ENCODE results near the gene FDX2. TPM values are rescaled to one million over a fixed set of nuclear protein-coding genes. Genes with fewer than 3 reads are reported as not detected.

Gene FDX2
- 13.9 to 37.4 TPM (median 32.8 TPM) in 5 replicates for total RNA-seq (2022; extraction: Qiagen RNA extraction; ENCODE audit: low read depth)

GRCh38 chr19:10315335-10316214 is at the start of gene FDX2:
Gene FDX2 (minus strand): TSS chr19:10316015. CDS start chr19:10315996, 19 bp downstream.

GRCh38 chr19:10339380-10339960 is 23.7 kb upstream of the FDX2 start, which contains the start of gene ICAM3:
Gene ICAM3 (minus strand): TSS chr19:10339624. CDS start chr19:10339614, 10 bp downstream.

GRCh38 chr19:10332965-10333757 is 17.3 kb upstream of the FDX2 start, which contains the start of gene RAVER1:
Gene RAVER1 (minus strand): TSS chr19:10333529. CDS start chr19:10333507, 22 bp downstream.

GRCh38 chr19:10309423-10309822 is 6.4 kb downstream of the FDX2 start, which contains the start of gene ZGLP1:
Gene ZGLP1 (minus strand): TSS chr19:10309815.

GRCh38 chr19:10289836-10290356 is 25.9 kb downstream of the FDX2 start, which contains the start of gene ICAM5:
Gene ICAM5 (plus strand): TSS chr19:10289952. CDS start chr19:10290044, 92 bp downstream.

GRCh38 chr19:10286803-10287737 is 28.7 kb downstream of the FDX2 start, which contains the start of gene ICAM4:
Gene ICAM4 (plus strand): TSS chr19:10286955. CDS start chr19:10287013, 58 bp downstream.

GRCh38 chr19:10270616-10271394 is 45.0 kb downstream of the FDX2 start, which contains the start of gene ICAM1:
Gene ICAM1 (plus strand): TSS chr19:10271120. CDS start chr19:10271160, 40 bp downstream.

Other genes starting within 250 kb of the FDX2 start
- gene SHFL, start 229.7 kb downstream of the FDX2 start, total RNA-seq (2022; extraction: Qiagen RNA extraction; ENCODE audit: low read depth): 5.4 to 11.1 TPM (median 7.4 TPM) in 5 replicates
- gene ANGPTL6, start 213.3 kb downstream of the FDX2 start, total RNA-seq (2022; extraction: Qiagen RNA extraction; ENCODE audit: low read depth): 0.14 TPM in 1 of 5 replicates, not detected in the others
- 37.1 to 62.5 TPM (median 51.9 TPM) in 5 replicates for gene PPAN, start 209.7 kb downstream of the FDX2 start, total RNA-seq (2022; extraction: Qiagen RNA extraction; ENCODE audit: low read depth)
- gene P2RY11, start 204.3 kb downstream of the FDX2 start, total RNA-seq (2022; extraction: Qiagen RNA extraction; ENCODE audit: low read depth): 3.1 to 12.6 TPM (median 7.5 TPM) in 5 replicates
- 137 to 194 TPM (median 166 TPM) in 5 replicates for gene EIF3G, start 196.1 kb downstream of the FDX2 start, total RNA-seq (2022; extraction: Qiagen RNA extraction; ENCODE audit: low read depth)
- gene DNMT1, start 121.1 kb downstream of the FDX2 start, total RNA-seq (2022; extraction: Qiagen RNA extraction; ENCODE audit: low read depth): 54.4 to 64.6 TPM (median 63.6 TPM) in 5 replicates
- 0.65 to 1.2 TPM (median 0.86 TPM) in 5 replicates for gene S1PR2, start 84.7 kb downstream of the FDX2 start, total RNA-seq (2022; extraction: Qiagen RNA extraction; ENCODE audit: low read depth)
- gene MRPL4, start 63.8 kb downstream of the FDX2 start, total RNA-seq (2022; extraction: Qiagen RNA extraction; ENCODE audit: low read depth): 45.8 to 76.2 TPM (median 71.8 TPM) in 5 replicates
- gene ICAM1, start 44.9 kb downstream of the FDX2 start, total RNA-seq (2022; extraction: Qiagen RNA extraction; ENCODE audit: low read depth): 2.9 to 4.9 TPM (median 4.2 TPM) in 5 replicates
- gene ICAM4, start 29.1 kb downstream of the FDX2 start, total RNA-seq (2022; extraction: Qiagen RNA extraction; ENCODE audit: low read depth): 0.36 TPM in 1 of 5 replicates, not detected in the others
- 0.46 to 1.8 TPM (median 0.72 TPM) in 5 replicates for gene ICAM5, start 26.1 kb downstream of the FDX2 start, total RNA-seq (2022; extraction: Qiagen RNA extraction; ENCODE audit: low read depth)
- gene ZGLP1, start 6.2 kb downstream of the FDX2 start, total RNA-seq (2022; extraction: Qiagen RNA extraction; ENCODE audit: low read depth): 1.1 to 2.5 TPM (median 2.3 TPM) in 5 replicates
- 15.4 to 30.9 TPM (median 29.1 TPM) in 5 replicates for gene RAVER1, start 17.5 kb upstream of the FDX2 start, total RNA-seq (2022; extraction: Qiagen RNA extraction; ENCODE audit: low read depth)
- 6.3 to 9.9 TPM (median 8.0 TPM) in 5 replicates for gene ICAM3, start 23.6 kb upstream of the FDX2 start, total RNA-seq (2022; extraction: Qiagen RNA extraction; ENCODE audit: low read depth)
- gene TYK2, start 64.6 kb upstream of the FDX2 start, total RNA-seq (2022; extraction: Qiagen RNA extraction; ENCODE audit: low read depth): 25.9 to 50.4 TPM (median 45.7 TPM) in 5 replicates
- gene CDC37, start 87.5 kb upstream of the FDX2 start, total RNA-seq (2022; extraction: Qiagen RNA extraction; ENCODE audit: low read depth): 152 to 223 TPM (median 191 TPM) in 5 replicates
- gene PDE4A, start 104.5 kb upstream of the FDX2 start, total RNA-seq (2022; extraction: Qiagen RNA extraction; ENCODE audit: low read depth): 2.9 to 5.3 TPM (median 4.7 TPM) in 5 replicates
- gene KEAP1, start 187.3 kb upstream of the FDX2 start, total RNA-seq (2022; extraction: Qiagen RNA extraction; ENCODE audit: low read depth): 46.2 to 74.0 TPM (median 59.3 TPM) in 5 replicates
- gene S1PR5, start 201.4 kb upstream of the FDX2 start, total RNA-seq (2022; extraction: Qiagen RNA extraction; ENCODE audit: low read depth): 1.3 to 2.7 TPM (median 2.2 TPM) in 5 replicates
- 13.6 to 24.2 TPM (median 20.8 TPM) in 5 replicates for gene ATG4D, start 227.9 kb upstream of the FDX2 start, total RNA-seq (2022; extraction: Qiagen RNA extraction; ENCODE audit: low read depth)
- gene KRI1, start 250.0 kb upstream of the FDX2 start, total RNA-seq (2022; extraction: Qiagen RNA extraction; ENCODE audit: low read depth): 15.8 to 20.5 TPM (median 18.0 TPM) in 5 replicates

Data from A549 treated with ZK216348 at 1 μM for 4 hours (cell line).